Stimulated activated CD4-positive, alpha-beta T cell treated with anti-CD3 and anti-CD28 coated beads, Interleukin-2, amount 100 ng/mL, for 4 hours (primary cell): Measurements from ENCODE around the gene DNAH1.

Source experiments
- DNase-seq: peaks from one replicate; pipeline ENCODE4 v3.0.0-alpha.2; 2020; ENCODE audit warnings: low read depth

The DNAH1 gene

DNA sequence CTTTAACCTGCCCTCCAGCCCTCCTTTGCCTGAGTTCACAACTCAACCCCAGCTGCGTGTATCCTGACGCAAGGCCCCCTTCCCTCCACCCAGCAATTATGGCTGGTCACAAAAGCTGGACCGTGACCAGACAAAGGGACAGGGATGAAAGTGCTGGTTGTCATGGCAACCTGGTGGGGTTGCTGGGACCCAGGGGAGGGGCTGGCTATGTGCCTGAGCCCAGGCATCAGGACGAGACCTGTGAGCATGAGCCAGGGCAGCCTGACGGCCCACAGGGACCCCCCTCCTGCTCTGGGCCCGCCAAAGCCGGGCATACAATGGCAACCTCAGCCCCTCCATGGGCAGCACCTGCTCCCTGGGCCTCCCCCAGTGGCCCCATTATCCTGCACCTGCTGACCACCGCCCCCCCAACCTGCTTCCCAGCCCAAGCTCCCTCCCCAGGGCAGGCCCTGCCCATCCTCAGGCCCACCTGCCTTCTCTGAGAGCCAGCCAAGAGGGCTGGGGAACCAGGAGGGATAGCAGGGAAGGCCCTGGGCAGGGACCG is 4.5 kb upstream of the DNAH1 start:
- no peak for DNase-seq

DNA sequence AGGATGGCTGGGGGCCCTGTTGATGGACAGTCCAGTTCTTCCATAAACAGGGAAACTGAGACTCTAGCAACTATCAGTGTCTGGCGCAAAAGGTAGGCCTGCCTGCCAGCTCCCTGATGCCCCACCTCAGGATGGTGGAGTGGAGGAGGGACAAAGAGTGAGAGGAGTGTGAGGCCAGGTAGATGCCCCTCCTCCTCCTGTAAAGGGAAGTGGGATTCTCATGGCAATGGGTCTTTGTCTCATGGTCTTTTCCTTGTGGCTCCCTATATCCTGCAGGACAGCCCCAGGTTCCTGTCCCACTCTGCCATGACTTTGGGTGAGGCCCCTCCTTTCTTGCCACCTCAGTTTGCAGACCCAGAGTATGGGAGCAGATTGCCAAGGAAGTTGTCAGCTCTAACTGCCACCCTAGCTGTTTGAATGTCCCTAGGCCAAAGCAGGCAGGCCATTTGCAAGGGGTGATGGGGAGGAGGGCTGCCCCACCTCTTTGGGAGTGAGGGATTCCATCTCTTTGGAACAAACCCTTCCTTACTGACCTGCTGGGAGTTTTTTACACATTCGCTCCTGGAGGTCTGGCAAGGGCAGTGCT is 2.8 kb upstream of the DNAH1 start:
- no peak for DNase-seq

DNA sequence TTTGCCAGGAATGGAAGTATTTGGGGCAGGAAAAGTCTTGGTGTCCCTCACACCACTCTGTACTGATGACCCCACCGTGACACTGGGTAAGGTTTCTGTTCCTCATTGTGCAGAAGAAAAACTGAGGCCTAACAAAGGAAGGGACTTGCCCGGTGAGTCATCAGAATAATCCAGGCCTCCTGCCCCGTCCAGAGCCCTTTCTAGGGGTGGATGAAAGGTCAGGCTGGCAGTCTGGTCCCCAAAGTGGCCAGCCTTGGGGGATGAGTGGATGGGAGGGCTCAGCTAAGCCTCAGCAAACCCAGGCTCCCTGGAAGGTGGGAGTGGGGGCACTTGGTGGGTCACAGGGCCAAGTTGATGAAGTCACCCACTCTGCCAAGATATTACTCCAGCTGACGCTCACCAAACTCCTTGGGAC is 2.3 kb upstream of the DNAH1 start:
- DNase-seq = no peak

DNA sequence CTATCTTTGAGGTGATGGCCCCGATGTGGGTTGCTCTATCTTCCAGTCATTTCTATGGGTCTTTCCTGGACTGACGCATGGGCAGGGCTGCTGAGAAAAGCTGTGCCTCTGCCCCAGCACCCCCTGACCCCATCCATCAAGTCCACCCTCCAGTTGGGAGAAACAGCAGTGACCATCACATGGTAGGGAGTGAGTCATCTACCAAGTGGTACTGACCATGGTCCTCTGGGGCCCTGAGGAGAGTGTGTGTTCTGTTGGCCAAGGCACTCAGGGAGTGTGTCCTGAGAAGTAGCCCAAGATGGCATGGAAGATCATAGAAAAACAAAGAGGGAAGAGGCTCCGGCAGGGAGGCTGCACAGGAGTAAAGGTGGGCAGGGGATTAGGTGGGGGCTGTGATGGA is 1.6 kb upstream of the DNAH1 start:
- no peak for DNase-seq

DNA sequence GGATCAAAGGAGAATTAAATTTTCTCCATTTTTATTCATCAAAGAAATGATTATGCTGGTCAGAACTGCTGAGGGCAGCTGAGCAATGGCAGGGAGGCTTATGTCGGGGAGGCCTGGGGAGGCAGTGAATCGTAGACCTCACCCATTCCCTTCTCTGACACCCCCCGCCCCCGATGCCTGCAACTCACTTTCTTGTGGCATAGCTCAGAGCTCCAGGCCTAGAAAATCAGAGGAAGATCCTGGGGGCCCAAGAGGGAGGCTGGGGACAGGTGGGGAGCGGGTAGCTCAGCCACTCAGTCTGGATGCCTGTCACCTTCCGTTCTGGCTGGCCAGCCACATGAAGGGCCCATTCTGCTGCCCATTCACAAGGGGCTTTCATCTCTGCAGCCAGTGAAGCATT is 1.1 kb upstream of the DNAH1 start:
- no peak for DNase-seq

DNA sequence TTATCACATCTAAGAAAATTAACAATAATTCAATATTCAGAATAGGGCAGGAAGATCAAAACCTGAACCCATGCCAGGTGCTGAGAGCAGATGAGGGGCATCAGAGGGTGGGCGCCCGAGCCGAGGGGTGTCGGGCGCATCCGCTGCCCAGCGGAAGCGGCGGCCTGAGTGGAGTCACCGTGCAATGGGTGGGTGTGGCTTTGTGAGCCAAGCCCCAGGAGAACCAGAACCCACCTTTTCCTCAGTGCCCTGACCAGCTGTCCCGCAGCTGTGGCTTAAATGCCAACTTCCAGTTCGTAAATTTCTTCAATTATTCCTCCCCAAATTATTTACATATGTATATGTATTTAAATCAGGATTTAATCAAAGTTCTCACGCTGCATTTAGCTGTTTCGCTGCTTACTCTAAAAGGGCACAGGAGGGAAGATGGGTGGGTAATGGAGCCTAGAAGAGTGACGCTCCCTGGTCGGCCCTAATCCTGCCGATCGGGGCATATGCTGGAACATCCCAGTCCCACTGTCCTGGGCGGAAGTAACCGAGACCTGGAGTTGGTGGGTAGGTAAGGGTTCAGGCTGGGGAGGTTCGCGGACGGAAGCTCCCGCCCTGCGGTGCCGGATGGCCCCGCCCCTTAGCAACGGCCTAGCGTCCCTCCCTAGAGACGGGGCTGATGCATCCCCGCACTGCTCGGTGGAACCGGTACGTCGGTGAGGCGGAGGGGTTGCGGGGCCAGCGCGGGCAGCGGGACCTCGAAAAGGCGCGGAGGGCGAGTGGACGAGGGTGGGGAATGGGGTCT is 1.3 kb downstream of the DNAH1 start:
- DNase-seq = peak; percentile 44

DNA sequence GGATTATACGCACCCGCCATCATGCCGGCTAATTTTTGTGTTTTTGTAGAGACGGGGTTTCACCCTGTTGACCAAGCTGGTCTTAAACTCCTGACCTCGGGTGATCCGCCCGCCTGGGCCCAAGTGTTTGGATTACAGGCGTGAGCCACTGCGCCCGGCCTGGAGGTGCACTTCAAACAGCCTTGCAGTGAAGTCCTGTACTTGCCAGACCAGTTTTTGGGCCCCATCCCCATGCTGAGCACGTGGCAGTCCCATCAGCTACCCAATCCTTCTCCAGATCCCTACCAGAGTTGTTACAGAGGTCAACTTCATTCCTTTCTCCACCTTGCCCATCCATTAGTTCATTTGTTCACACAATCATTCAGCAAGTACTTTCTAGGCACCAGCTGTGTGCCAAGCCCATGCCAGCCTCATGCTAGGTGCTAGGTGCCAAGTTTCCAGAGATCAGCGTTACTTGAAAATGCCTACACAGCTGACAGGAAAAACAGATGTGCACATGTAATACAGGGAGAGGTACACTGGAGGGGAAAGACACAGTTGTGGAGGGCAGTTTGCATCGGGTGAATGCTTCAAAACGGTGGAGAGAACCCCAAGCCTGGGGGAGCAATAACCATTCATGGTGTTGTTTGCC is 2.2 kb downstream of the DNAH1 start:
- no peak for DNase-seq

DNA sequence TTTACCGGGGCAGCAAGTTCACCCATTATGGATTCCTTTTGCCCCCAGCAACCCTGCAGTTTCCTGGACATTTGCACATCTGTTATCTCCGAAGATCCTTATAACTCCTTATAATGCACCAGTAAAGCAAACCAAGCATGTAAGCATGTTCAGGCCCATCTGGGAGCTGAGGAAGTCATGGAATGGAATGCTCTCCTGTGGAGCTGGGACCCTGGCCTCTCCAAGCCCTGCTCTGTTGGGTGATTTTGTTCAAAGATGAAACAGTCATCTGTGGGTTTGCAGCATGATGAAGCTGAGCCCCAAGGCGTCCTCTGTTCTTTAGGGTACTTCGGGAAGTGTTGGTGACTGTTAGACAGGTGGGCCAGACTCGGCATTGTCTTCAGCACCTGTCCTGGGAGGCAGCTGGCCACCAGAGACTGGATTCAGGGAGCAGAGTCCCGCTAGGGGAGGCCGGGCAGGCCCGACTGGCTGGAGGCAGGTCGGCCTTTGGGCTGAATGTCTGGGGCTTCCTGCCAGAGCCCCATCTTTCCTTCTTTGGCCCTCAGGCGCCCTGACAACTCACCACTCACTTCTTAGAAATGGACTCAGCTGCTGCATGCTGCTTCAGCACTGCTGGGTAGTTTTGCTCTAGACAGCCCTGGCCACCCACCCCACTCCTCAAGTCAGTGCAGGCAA is 3.9 kb downstream of the DNAH1 start:
- no peak for DNase-seq

DNA sequence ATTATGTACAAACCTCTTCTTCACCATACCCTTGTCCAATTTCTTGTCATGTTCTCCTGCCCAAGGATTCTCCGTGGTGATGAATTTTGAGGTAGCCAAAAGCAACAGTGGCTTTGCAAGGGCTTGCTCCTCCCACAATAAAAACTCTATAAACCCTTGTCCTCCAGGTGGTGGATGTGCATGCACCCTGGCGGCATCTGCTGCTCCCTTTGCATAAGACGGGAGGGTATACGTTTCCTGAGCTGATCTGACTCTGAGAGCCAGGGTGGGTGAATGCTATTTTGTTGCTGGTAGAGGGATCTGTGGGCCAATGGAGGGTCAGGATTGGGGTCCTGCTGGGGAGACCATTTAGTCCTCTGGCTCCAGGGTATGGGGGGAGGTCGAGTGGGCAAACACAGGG is 5.4 kb downstream of the DNAH1 start:
- DNase-seq = no peak

DNA sequence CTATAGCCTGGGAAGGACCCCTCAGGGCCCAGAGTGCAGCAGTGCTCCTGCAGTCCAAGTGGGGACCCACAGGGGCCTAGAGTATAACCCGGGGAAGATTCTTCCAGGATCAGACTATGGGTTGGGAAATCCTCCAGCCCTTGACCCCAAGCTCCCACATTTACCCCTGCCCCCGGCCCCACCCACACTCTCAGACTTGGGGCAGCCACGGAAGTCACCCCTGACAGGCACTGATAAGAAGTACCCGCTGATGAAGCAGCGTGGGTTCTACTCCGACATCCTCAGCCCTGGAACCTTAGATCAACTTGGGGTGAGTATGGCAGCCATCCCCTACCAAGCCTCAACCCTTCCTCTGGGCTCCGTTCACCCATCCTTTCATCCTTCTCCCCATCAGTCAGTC is 6.3 kb downstream of the DNAH1 start:
- DNase-seq = no peak

DNA sequence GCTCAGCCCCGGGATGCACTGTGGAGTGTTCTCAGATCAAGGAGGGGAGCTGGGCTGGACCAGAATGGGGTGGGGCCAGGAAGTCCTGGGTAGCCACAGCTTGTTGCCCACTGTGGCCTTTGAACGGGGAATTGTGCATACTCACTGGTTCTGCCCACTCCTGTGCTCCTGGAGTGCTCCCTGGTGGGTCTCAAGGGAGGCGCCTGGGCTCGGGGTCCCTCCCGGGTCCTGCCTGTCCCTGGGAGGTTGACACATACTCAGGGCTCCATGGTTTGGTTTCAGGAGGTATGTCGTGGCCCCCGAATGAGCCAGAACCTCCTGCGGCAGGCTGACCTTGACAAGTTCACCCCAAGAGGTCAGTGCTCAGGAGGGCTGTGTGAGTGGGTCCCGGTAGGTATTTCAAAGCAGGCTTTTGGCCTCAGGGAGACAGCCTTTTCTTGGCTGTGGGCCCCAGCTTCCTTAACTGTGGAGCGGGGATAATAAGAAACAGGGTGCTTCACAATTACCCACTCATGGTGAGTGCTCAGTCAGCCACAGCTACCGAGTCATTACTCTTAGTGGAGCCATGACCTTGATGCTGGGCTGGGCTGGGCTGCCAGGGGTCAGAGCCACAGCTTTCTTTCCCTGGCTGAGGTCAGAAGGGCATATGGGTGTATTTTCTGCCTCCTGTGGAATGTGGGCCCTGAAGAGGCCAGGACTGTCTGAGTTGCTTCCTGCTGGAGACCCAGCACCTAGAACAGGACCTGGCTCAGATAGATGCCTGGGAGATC is 7.6 kb downstream of the DNAH1 start:
- DNase-seq = no peak

DNA sequence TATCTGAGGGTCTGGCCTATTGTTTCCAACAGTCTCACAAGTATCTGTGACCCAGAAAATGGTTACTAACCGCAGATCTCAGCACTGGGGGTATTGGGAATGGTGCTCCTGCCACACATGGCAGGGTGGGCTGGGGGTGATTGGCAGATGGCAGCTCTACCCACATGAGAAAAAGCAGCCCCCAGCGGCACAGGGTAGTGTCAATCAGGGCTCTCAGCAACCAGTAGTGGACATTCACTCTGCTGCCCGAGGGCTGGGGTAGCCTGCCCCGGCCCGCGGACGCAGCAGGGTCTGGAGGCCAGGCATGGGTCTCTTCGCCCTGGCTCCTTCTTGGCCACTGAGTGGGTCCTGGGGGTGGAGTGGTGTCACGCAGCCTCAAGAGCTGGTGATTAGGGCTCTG is 8.6 kb downstream of the DNAH1 start:
- DNase-seq = no peak

DNA sequence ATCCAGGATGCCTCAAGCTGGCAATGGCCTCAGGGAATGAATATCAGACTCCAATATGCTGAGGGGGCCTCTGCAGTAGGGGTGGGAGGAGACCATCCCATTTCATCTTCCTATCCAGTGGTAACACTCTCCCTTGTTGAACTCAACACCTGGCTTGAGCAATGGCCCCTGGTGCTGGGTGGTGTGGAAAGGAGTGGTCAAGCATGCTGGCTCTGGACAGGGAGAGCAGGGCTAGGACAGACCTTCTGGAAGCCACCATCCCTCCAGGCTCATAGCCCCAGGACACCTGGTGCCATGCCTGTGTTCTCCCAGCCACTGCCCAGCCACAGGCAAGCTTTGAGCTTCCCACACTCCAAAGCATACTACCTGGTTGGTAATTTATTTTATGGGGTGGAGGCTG is 9.6 kb downstream of the DNAH1 start:
- no peak for DNase-seq

DNA sequence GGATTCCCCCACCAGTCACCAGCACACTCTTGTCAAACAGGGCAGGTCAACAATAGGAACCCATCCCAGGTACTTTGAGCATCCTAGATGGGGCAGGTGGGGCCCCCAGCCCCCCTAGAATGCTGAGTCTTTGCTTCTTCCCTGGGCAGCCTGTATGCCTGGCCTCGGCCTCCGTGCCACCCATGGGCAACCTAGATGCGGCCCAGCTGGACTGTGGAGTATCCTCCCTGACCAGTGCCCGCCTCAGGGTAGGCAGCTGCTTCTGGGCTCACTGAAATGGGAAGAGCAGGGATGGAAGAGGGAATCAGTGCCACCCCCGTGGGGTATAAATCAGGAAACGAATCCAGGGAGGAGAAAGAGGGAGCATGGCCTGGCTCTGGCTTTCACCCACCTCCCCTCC is 10.9 kb downstream of the DNAH1 start:
- no peak for DNase-seq

DNA sequence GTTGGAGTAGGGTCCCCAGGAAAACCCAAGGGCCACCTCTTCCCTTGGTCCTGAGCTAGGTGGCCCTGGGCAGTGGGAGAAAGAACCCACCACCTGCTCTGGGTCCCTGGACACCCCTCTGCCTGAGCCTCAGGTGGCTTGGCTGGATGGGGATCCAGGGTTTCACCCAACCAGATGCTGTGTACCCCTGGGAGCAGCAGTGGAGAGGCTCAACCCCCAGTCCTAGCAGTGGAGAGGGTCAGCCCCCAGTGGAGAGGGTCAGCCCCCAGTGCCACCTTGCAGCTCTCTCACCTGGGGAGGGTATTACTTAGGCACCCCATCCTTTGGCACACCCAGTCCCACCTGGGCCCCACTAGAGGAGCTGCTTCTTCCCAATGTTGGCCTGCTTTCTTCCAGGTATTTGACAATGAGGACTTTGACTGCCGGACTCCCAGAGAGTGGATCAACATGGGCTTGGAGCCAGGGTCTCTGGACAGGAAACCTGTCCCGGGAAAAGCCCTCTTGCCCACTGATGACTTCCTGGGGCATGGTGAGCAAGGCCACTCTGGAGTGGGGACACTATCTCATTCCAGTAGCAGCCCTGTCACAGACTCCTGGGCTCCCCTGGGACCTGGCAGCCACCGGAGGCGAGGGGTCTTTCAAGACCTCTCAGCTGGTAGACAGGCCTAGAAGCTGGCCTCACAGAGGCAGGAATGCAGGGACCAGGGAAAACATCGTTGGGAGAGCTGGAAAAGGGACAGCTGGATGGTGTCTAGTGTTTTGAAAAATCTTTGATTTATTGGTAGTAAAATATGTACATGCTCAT is 11.6 kb downstream of the DNAH1 start:
- no peak for DNase-seq

DNA sequence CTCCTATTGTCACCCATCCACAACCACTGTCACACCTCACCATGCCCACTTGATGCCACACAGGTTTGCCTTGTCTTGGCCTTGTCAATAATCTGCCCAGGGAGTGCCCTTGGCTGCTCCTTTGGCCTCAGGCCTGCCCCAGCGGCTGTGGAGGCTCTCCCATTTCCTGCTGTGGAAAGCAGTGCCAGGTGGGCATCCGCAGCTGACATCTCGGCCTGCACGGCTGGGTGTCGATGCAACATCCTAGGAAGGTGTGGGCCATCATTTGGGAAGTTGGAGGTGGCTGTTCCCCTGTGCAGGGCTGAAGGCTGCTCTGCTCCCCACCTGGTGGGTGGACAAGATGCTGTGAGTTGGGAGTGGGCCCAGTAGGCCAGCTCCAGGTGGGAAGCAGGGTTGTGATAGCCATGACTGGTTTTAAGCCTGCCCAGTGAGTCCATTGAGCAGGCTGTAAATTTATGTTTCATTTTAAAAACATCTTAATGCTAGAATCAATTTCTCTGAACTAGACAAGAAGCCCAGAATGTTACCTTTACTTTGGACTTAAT is 12.5 kb downstream of the DNAH1 start:
- DNase-seq = no peak

DNA sequence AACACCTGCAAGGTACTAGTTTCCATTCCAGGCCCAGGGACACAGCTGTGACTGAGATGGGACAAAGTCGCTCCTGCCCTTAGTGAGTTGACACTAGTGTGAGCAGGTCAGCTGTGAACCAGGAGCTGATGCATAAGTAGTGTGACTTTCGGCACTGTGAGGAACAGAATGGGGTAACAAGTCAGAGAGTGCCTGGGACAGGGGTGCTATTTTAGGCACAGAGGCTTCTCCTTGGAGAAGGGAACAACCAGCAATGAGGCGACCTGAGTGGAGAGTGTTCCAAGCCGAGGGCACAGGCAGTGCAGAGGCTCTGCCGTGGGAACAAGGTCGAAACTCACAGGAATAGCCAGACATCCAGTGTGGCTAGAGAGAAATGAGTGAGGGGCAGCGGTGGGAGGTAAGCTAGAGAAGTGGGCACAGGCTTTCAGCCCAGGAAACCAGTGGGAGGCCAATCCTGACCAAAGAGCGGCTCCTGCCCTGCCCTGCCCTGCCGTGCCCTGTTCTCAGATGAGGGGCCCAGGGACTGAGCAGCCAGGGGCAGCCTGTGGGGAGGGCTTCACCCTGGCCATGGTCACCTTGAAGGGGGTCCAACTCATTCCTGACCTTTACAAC is 14.2 kb downstream of the DNAH1 start:
- DNase-seq = no peak

DNA sequence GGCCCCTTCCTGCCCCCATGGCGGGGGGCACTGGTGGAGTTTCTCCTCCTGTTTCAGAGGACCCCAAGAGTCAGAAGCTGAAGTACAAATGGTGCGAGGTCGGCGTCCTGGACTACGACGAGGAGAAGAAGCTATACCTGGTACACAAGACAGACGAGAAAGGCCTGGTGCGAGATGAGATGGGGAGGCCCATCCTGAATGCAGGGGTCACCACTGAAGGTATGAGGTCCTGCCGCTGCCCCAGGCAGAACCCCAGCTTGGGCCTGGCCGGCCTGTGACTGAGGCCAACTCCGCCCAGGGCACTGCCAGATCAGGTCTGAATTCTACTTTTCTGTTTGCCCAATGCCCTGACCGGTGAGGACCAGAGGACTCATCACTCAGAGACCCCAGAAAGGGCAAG is 15.0 kb downstream of the DNAH1 start:
- DNase-seq = no peak

DNA sequence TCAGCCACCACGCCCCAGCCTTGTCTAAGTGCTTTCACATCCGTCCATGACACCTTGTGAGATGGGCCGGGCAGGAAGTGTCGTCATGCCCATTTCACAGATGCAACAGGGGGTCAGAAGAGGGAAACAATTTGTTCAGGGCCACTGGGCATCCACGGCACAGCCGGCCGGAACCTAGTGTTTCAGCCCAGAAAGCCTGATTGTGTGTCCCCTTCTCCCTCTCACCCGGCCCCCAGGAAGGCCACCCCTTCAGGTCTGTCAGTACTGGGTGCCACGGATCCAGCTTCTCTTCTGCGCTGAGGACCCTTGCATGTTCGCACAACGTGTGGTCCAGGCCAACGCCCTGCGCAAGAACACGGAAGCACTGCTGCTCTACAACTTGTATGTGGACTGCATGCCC is 15.8 kb downstream of the DNAH1 start:
- no peak for DNase-seq

DNA sequence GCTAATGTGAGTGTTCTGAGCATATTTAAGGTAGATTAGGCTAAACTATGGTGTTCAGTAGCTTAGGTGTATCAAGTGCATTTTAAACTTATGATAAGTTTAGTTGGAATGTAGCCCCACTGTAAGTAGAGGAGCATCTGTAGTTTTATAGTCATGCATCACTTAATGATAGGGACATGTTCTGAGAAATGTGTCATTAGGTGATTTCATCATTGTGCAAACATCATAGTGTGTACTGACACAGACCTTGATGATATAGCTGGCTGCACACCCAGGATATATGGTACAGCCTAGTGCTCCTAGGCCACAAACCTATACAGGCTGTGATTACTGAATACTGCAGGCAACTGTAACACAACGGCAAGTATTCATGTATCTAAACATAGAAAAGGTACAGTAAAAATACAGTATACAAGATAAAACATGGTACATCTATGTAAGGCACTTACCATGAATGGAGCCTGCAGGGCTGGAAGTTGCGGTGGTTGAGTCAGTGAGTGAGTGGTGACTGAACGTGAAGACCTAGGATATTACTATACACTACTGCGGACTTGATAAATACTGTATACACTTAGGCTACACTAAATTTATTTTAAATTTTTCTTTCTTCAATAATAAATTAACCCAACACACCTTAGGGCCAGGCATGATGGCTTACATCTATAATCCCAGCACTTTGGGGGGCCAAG is 17.9 kb downstream of the DNAH1 start:
- DNase-seq = no peak
